ENCODE results near the gene STAP2. TPM values are rescaled to one million over a fixed set of nuclear protein-coding genes. Genes with fewer than 3 reads are reported as not detected.

STAP2 gene
- total RNA-seq, 1 donor from 2014 or later = 66.2 TPM

- H3K36me3 Mint-ChIP-seq (ENCODE audit: low read depth, unreplicated experiment) = no peaks in the 10 kb centered on the region
- DNase-seq (ENCODE audit: low spot score) = no peak
- H3K9me3 Mint-ChIP-seq (ENCODE audit: unreplicated experiment) = no peaks in the 10 kb centered on the region
- H3K4me1 Mint-ChIP-seq (ENCODE audit: unreplicated experiment) = no peaks in the 10 kb centered on the region
- TF ChIP-seq CTCF (IDR thresholded peaks at IDR 0.05; ENCODE audit: unreplicated experiment) = no peak
- H3K4me3 Mint-ChIP-seq (ENCODE audit: unreplicated experiment) = no peak overlapping the region
- peaks cover 4% of the 10 kb centered on the region for H3K27me3 Mint-ChIP-seq (ENCODE audit: unreplicated experiment)
- no peak overlapping the region for H3K27ac Mint-ChIP-seq (ENCODE audit: unreplicated experiment)
These were observed 38.0 kb downstream of the STAP2 start for GRCh38 chr19:4300589-4300988.

- DNase-seq (ENCODE audit: low spot score) = no peak
- no peaks in the 10 kb centered on the region for H3K9me3 Mint-ChIP-seq (ENCODE audit: unreplicated experiment)
- H3K4me1 Mint-ChIP-seq (ENCODE audit: unreplicated experiment) = no peaks in the 10 kb centered on the region
- TF ChIP-seq CTCF (IDR thresholded peaks at IDR 0.05; ENCODE audit: unreplicated experiment) = no peak
- H3K4me3 Mint-ChIP-seq (ENCODE audit: unreplicated experiment) = no peak overlapping the region
- H3K27ac Mint-ChIP-seq (ENCODE audit: unreplicated experiment) = no peak overlapping the region
- H3K36me3 Mint-ChIP-seq (ENCODE audit: low read depth, unreplicated experiment) = no peaks in the 10 kb centered on the region
- peaks cover 1% of the 10 kb centered on the region for H3K27me3 Mint-ChIP-seq (ENCODE audit: unreplicated experiment)
These were observed 39.6 kb downstream of the STAP2 start for GRCh38 chr19:4298810-4299550.

- no peak overlapping the region for H3K4me3 Mint-ChIP-seq (ENCODE audit: unreplicated experiment)
- no peak overlapping the region for H3K27ac Mint-ChIP-seq (ENCODE audit: unreplicated experiment)
These were observed 40.5 kb downstream of the STAP2 start for GRCh38 chr19:4297901-4298809.

GRCh38 chr19:4295972-4296771 is 42.5 kb downstream of the STAP2 start:
- TF ChIP-seq CTCF (IDR thresholded peaks at IDR 0.05; ENCODE audit: unreplicated experiment) = no peak
- DNase-seq (ENCODE audit: low spot score) = no peak
- Mint-ChIP-seq H3K9me3 (ENCODE audit: unreplicated experiment) (no peaks in the 10 kb centered on the region), H3K4me1 (ENCODE audit: unreplicated experiment) (no peaks in the 10 kb centered on the region), H3K27me3 (ENCODE audit: unreplicated experiment) (peaks cover 1% of the 10 kb centered on the region), H3K4me3 (ENCODE audit: unreplicated experiment) (no peak overlapping the region), H3K36me3 (ENCODE audit: low read depth, unreplicated experiment) (no peaks in the 10 kb centered on the region), H3K27ac (ENCODE audit: unreplicated experiment) (no peak overlapping the region)

More at GRCh38 chr19:4297901-4298809, 40.5 kb downstream of the STAP2 start:
- Mint-ChIP-seq H3K27me3 (ENCODE audit: unreplicated experiment) (peaks cover 1% of the 10 kb centered on the region), H3K9me3 (ENCODE audit: unreplicated experiment) (no peaks in the 10 kb centered on the region), H3K4me1 (ENCODE audit: unreplicated experiment) (no peaks in the 10 kb centered on the region), H3K36me3 (ENCODE audit: low read depth, unreplicated experiment) (no peaks in the 10 kb centered on the region)
- DNase-seq (ENCODE audit: low spot score) = no peak
- TF ChIP-seq CTCF (IDR thresholded peaks at IDR 0.05; ENCODE audit: unreplicated experiment) = no peak

Measured in endothelial cell (in vitro differentiated cells).